NCI-H510A treated with DMSO at 0.1 percent for 48 hours (cell line): ENCODE measurements around the gene DNASE1L1.
A peak's percentile ranks its signal among the peaks of the same experiment; 100 is the strongest.

Experiments
- DNase-seq: peaks from one replicate; lab custom pipeline; 2025; lab: John Stamatoyannopoulos, UW

Gene DNASE1L1

DNA sequence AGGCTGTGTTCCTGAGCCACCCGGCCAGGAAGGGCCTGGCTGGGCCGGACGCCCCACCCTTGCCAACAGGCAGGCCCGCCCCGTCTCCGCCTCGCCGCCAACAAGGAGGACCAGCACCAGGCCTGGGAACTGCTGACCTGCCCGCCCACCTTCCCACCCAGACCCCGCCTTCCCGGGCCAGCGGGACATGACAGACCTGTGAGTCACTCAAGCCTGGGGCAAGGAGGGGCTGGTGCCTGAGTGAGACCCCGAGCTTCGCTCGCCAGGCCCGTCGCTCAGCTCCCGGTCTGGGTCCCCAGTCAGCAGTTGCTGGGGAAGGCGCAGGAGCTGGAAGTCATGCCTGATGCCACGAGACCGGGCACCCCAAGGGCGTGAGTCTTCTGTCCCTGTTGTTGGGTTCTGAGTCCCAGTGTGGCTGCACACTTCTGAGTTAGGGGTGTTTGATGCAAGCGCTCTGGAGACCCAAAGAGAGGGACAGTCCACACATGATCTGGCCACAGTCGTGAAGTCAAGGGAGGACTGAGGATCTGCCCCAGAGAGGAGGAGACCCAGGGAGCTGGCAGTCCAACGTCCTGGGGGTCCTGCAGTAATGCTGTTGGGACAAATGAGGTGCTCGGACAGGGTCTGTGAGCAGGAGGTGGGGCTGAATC lies at the start of gene DNASE1L1:
TSS of gene DNASE1L1 (minus strand) at position 33 of the 650 bp plus-strand sequence. CDS start 3,686 bp downstream, outside the sequence.
- no peak for DNase-seq

GRCh38 chrX:154458116-154458953 lies 49.3 kb upstream of the DNASE1L1 start, which contains the start of gene PLXNA3:
Gene PLXNA3 (plus strand): TSS chrX:154458281. CDS start chrX:154460184, 1,903 bp downstream.
- peak; percentile 8 for DNase-seq

DNA sequence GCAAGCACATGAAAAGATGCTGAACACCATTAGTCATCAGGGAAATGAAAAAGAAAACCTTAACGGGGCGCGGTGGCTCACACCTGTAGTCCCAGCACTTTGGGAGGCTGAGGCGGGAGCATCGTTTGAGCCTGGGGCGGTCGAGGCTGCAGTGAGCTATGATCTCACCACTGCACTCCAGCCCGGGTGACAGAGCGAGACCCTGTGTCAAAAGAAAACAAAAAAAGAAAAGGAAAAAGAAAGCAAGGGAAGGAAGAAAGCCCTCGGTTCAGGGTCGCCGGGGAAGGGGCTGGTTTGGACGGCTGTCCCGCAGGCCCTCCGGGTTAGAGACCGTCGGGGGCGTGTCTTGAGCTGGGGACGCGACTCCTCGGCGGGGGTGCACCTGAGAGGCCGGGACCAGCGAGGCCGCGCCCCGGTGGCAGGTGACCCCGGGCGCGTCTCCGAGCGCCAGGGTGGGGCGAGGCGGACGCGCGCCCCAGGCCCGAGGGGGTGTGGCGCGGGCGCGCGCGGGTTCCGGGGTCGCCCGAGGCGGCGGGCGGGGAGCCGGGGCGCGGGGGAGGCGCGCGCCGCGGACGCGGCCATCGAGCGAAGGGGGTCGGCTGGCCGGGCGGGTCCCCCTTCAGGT lies 48.5 kb upstream of the DNASE1L1 start:
- DNase-seq: peak; percentile 24

- no peak for DNase-seq
Measured at GRCh38 chrX:154452823-154453222, 43.8 kb upstream of the DNASE1L1 start.

DNA sequence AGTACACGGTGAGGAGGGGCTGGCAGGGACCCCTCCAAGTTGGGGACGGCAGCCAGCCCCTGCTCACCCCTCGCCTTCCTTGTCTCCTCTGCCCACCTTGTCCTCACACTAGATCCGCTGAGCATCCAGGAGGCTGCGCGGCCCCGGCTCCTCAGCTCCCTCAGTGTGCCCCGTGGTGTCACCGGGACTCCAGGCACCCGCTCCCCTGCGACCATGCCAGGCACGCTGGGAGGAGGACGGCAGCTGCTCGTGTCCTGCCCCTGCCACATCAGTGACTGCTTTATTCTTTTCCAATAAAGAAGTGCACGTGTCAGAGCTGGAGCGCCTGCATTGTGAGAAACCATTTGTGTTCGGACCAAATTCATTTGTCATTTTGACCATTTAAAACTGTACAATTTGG lies 41.3 kb upstream of the DNASE1L1 start:
- DNase-seq: no peak

- DNase-seq: no peak
Measured at GRCh38 chrX:154449618-154450017, 40.6 kb upstream of the DNASE1L1 start.

DNA sequence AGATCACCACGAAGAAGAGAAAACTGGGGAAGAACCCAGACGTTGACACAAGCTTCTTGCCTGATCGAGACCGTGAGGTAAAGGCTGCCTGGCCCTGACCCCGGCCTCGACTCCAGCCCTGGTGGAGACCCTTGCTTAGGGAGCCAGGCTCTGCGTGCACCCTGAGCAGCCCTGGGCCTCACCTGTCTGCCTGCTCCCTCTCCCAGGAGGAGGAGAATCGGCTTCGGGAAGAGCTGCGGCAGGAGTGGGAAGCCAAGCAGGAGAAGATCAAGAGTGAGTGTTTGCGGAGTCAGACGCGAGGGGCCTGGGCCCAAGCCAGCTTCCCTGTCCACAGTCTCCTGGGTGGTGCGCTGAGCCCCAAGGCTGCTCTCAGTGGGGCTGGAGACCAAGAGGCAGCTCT lies 39.4 kb upstream of the DNASE1L1 start:
- no peak for DNase-seq

- DNase-seq: no peak
Measured at GRCh38 chrX:154446430-154446829, 37.4 kb upstream of the DNASE1L1 start.

- no peak for DNase-seq
Measured at GRCh38 chrX:154445776-154446175, 36.7 kb upstream of the DNASE1L1 start.

- no peak for DNase-seq
Measured at GRCh38 chrX:154444755-154445246, 35.7 kb upstream of the DNASE1L1 start.

DNA sequence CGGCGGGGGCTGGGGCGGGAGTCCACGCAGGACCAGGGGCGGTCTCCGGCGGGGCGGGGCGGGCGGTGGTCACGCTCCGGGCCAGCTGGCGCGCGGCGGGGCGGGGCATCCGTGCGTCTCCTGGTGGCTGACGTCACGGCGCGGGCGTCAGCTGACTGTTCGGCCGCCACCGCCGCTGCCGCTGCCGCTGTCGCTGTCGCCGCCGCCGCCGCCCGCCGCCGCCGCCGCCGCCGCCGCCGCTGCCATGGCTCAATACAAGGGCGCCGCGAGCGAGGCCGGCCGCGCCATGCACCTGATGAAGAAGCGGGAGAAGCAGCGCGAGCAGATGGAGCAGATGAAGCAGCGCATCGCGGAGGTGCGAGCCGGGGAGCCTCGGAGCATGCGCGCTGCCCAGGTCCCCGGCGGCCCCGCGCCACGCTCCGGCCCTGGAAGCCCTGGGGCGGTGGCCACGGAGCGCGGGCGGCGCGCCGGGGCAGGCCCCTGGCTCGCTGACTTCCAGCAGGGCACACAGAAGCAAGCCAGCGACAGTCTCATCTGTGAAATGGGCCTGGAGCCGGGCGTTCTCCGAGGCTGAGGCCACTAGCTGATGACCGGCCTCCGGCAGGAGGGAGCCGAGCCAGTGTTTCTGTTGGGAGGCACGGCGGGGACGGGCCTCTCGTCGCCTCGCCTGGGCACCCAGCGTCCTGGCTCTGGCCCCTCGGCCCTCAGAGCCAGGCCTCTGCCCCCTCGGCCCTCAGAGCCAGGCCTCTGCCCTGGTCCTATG lies 35.1 kb upstream of the DNASE1L1 start, which contains the start of gene FAM50A:
TSS of gene FAM50A (plus strand) at position 150 of the 763 bp plus-strand sequence. CDS start at position 245, 95 bp downstream.
- peak; percentile 61 for DNase-seq

DNA sequence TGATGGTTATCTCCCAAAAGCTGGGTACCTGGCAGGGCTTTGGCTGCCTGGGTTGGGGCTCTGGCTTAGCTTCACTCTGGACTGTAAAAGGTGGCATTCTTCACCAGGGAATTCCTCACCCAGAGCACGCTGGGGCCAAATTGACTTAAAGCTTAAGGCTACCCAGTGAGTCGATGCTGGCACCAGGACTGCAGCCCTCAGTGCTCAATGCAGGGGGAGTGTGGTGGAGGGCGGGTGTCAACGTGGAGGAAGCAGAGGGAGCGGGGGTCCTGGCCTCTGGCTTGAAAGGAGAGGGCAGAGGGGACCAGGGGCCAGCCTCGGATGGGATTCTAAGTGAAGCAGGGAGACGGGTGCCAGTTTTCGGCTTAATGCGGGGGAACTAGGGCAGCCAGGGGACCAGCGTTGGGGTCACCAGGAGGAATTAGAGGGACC lies 34.4 kb upstream of the DNASE1L1 start:
- no peak for DNase-seq

DNA sequence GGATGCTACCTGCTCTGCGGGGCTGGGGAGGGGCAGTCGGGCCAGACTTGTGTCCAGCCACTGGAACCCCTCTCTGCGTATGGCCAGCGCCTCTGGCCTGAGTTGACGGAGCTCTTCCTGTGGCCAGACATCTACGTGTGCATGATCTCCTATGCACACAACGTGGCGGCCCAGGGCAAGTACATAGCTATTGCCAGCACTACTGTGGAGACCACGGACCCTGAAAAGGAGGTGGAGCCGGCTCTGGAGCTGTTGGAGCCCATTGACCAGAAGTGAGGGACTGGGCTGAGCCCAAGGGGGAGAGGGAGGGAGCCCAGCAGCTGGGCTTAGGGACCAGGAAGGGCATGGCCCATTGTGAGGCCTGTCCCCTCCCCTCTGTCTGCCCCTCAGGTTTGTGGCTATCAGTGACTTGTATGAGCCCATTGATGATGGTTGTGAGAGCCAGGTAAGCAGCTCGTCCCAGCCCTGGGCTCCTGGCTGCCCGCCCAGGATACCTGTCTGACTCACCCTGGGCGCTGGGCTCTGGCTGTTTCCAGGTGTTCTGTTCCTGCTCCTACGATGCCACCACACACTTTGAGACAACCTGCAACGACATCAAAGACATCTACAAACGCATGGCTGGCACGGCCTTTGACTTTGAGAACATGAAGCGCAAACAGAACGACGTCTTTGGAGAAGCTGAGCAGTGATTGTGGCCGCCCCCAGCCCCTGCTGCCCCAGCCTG lies 33.1 kb upstream of the DNASE1L1 start:
- DNase-seq: no peak

DNA sequence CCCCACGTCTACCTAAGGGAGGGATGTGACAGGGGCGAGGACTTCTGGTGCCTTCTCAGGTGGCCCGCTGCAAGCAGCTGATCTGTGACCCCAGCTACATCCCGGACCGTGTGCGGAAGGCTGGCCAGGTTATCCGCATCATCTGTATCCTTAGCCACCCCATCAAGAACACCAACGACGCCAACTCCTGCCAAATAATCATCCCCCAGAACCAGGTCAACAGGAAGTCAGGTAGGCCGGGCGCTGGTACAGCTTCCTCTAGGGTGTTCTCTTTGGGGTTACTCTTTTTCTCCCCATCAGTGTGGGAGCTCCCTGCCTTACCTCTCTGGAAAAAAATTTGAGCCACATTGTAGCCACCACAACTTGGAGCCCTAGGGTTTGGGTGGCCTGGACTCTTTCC lies 32.5 kb upstream of the DNASE1L1 start:
- no peak for DNase-seq

DNA sequence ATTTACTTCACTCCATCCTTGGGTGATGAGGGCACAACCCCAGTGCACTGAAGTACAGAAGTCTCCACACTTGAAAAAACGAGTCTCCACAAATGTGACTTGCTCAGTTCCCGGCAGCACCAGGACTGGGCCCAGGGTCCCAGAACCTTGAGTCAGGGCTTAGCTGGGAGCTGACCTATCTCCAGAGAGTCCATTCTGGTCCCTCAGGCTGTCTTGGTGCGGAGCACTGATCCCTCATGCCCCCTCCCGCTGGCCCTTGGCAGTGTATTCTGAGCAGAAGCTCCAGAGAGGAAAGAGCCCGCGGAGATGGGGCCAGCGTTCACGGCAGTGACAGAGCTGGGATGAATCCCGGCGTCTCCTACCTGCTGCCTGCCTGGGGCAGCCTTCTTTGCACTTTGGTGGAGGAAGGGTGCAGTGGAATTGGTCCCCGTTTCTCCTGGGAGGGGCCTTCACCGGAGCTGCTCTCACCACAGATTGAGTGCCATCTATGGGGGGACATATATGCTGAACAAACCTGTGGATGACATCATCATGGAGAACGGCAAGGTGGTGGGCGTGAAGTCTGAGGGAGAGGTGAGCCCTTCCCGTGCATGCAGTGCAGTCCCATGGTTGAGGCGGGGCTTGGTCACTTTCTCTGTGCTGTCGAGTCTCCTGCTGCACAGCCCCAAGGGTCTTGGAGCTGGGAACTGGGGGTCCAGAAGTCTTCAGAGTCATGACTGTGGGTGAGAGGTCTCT lies 31.7 kb upstream of the DNASE1L1 start:
- DNase-seq: no peak

GRCh38 chrX:154439841-154440240 lies 30.8 kb upstream of the DNASE1L1 start:
- DNase-seq: no peak

DNA sequence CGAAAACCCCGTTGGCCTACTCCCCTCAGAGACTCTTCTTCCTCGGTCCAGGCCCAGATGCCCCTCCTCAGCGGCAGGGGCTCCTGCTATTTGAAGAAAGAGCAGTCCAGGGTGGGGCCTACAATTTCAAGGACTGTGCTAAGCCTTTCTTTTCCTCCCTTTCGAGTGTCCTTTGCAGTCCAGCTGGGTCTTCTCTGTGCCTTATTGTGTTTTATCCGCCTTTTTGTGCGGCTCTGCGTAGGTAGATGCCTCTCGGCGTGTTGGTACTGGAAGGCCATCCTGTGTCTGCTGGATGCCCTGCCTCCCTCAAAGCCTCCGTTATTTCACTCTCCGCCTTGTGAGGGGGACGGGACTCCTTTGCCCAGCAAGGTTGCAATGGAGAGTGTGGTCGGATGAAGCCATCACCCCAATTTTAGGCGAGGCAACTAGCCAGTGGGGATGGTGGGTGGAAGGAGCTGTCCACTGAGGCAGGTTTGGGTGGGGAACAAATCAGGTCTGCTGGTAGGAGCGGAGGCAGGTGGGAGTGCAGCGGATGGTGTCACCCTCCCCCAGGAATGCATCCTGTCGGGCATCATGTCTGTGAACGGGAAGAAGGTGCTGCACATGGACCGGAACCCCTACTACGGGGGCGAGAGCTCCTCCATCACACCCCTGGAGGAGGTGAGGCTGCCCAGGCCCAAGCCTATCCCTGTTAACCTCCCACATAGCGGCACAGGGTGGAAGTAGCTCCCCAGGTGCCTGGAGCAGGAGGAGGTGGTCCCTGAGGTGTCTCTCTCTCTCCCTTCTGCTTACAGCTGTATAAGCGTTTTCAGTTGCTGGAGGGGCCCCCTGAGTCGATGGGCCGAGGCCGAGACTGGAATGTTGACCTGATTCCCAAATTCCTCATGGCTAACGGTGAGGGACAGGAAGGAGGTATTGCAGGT lies 29.2 kb upstream of the DNASE1L1 start:
- no peak for DNase-seq

DNA sequence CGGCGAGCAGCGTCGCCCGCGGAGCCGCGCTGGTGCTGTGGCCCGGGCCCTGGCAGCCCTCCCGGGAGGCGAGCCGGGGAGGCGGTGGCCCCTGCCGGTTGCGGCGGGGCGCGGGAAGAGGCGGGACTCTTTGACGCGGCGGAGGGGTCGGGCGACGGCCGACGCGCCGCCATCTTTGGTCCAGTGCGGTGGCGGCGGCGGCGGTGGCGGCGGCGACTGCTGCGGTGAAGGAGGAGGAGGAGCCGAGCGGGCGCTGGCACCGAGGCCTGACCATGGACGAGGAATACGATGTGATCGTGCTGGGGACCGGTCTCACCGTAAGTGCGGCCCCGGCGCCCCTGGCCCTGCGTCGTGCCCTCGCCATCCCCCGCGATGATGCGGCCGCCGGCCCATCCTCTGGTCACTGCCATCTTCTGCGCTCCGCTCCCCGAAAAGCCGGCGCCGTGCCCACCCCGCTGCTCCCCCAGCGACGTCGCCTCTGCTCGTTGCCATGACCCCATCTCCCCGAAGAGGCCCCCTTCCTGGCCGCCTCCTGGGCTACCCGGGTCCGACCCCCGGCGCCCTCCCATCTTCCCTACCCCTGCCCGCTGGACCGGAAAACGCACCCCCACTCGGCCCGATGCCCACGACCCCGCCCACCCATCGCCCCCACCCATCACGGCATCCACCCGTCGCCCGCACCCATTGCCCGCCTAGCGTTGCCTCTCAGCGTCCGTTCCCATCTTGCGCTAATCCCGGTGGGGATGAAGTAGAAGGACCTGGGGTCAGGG lies 28.1 kb upstream of the DNASE1L1 start, which contains the start of gene GDI1:
TSS of gene GDI1 (plus strand) at position 172 of the 770 bp plus-strand sequence. CDS start at position 273, 101 bp downstream.
- peak; percentile 39 for DNase-seq
